Right forelimb (tissue), 1 donor: ENCODE results near the gene KRTAP2-2.
"Not testable (repeated sequence)": the region's sequence is repeated elsewhere in the genome, so short reads cannot be mapped to it uniquely, and the experiment has no call there.

ENCODE experiments used
- DNase-seq: peaks from one replicate; pipeline ENCODE4 v3.0.0-alpha.2; 2018

Gene KRTAP2-2

DNA sequence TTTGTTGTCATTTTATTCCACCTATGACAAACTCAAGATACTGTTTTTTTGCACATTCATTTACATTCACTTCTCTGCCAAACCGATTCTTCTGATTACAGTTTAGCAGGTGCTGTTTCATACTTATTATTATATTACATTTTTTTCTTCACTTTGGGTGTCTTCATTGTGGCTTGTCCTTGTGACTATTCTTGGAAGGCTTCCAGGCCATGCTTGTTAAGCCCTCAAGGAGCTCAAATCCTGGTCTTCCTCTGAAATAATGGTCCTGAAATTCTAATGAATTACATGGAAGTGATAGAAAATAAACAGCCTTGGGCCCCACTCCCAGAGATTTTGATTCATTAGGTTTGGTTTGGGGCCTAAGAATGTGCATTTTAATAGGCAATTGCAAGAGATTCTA, 9.3 kb upstream of the KRTAP2-2 start:
- DNase-seq, result no peak

DNA sequence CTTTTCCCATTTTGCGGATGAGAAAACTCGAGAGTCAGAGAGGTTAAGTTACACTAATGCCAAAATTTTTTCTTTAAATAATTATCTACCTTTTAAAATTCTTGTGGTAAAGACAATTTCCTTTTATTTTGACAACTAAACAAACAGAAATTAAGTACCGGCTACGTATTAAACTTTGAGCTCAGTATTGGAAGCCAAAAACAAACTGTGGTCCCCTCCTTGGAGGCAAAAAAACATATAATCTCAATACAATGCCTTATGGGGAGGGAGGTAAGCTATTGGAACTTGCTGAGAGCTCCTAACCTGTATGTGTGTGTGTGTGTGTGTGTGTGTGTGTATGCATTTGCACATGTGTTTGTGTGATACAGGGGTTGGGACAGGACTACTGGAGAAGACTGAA, 8.4 kb upstream of the KRTAP2-2 start:
- DNase-seq, result no peak

DNA sequence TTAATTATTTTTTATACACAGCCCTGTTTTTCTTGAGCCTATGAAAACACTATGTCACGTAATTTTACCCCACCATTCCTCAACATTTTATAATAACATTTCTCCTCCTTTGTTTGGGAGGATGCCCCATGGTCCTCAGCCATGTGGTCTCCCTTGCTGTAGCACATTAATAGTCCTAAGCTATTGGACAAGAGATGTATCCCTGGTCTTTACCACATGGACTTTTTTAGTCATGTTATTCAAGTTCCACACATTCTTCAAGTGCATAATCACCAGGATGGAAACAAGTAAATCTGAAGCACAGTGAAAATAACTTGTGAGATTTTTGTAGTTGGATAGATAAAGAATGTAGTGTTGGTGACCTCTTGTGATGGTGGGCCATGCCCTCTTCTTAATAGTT, 6.9 kb upstream of the KRTAP2-2 start:
- DNase-seq, result no peak

- DNase-seq, result no peak
These were observed 5.1 kb upstream of the KRTAP2-2 start, which contains the start of gene KRTAP2-3 for GRCh38 chr17:41060052-41060604. KRTAP2-3 (minus strand) TSS chr17:41060114; CDS start chr17:41060050, 64 bp downstream.

- not testable (repeated sequence) for DNase-seq
These were observed 4.4 kb upstream of the KRTAP2-2 start for GRCh38 chr17:41059276-41060051.

DNA sequence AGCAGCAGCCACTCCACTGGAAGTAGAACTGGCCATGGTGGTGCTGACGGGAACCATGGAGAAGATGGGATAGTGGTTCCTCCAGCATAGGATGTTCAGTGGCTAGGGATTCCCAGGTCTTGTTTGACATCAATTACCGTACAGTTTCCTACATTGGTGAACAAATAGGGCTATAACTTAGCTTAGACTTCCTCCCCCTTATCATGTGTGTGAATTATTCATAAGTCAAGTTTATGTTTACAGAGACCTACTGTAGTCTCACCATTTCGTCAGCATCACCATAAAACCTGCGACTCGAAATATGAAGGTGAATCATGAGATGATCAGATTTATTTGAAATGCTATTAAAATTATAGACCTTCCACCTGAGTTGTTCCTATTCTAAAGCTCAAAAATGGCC, 3.7 kb upstream of the KRTAP2-2 start:
- DNase-seq, result no peak

GRCh38 chr17:41057547-41057946, 2.5 kb upstream of the KRTAP2-2 start:
- DNase-seq, result no peak

DNA sequence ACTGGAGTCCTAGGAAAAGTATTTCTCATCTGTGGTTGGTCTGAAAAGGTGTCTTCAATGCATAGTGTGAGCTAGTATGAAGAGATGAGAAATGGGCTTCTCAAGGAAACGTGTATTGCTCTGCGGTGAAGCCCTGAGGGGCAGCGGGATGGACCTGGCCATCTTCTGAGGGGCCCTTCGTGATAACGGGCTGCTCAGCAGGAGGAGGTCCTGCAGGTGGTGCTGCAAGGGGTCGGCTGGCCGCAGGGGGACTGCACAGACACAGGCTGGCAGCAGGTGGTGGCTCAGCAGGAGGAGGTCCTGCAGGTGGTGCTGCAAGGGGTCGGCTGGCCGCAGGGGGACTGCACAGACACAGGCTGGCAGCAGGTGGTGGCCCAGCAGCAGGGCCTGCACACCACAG, 474 bp downstream of the KRTAP2-2 start:
- DNase-seq, result not testable (repeated sequence)

DNA sequence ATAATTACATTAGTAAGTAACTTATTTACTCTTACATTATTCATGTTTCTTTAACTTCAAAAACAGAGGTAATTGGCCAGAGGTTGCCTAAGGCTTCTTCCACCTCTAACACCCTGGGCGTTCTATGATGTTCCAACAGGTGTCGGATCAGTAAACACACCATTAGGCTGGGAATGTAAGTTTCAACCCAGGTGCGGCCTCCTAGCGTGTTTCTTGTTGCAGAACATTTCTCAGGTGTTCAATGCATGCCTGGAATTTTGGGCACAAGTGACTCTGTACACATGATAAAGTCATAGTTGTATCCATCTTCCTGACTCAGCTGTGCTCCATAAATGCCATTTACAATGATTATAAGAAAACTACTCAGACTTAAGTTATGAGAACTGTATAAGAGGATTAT, 1.0 kb downstream of the KRTAP2-2 start:
- no peak for DNase-seq

- DNase-seq, result no peak
These were observed 2.5 kb downstream of the KRTAP2-2 start for GRCh38 chr17:41052566-41052965.

- DNase-seq, result no peak
These were observed 5.9 kb downstream of the KRTAP2-2 start for GRCh38 chr17:41049110-41049509.

- DNase-seq, result no peak
These were observed 6.6 kb downstream of the KRTAP2-2 start for GRCh38 chr17:41048441-41048840.

DNA sequence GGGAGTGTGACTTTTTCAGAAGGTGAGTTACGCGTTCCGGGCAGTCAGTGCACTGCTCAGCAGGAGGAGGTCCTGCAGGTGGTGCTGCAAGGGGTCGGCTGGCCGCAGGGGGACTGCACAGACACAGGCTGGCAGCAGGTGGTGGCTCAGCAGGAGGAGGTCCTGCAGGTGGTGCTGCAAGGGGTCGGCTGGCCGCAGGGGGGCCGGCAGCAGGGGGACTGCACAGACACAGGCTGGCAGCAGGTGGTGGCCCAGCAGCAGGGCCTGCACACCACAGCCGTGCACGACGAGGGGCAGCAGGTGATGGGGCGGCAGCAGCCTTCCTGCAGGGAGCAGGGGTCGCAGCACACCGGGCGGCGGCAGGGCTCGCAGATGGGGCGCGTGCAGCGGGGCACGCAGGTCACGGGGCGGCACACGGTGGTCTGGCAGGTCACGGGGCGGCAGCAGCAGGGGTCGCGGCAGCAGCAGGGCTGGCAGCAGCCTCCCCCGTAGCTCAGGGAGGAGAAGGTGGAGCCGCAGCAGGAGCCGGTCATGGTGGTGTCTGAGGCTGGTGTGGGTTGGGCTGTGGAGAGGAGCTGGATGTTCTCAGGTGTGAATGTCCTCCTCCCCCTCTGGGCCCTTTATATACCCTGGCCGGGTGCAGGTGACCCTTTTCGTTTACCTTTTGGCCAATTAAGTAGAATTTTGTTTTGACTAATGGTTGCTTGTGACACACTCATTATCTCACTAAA, 8.1 kb downstream of the KRTAP2-2 start, which contains the start of gene KRTAP2-1:
Gene KRTAP2-1 (minus strand): TSS at position 582 of the 731 bp plus-strand sequence. CDS start 49 bp downstream, at position 533.
- DNase-seq, result not testable (repeated sequence)

GRCh38 chr17:41042953-41043352, 12.1 kb downstream of the KRTAP2-2 start:
- DNase-seq, result no peak

GRCh38 chr17:41040783-41041571, 14.1 kb downstream of the KRTAP2-2 start, which contains the start of gene KRTAP1-1:
KRTAP1-1 (minus strand) TSS chr17:41041450; CDS start chr17:41041397, 53 bp downstream.
- DNase-seq, result peak; percentile 47

- no peak for DNase-seq
These were observed 17.1 kb downstream of the KRTAP2-2 start for GRCh38 chr17:41037853-41038350.

DNA sequence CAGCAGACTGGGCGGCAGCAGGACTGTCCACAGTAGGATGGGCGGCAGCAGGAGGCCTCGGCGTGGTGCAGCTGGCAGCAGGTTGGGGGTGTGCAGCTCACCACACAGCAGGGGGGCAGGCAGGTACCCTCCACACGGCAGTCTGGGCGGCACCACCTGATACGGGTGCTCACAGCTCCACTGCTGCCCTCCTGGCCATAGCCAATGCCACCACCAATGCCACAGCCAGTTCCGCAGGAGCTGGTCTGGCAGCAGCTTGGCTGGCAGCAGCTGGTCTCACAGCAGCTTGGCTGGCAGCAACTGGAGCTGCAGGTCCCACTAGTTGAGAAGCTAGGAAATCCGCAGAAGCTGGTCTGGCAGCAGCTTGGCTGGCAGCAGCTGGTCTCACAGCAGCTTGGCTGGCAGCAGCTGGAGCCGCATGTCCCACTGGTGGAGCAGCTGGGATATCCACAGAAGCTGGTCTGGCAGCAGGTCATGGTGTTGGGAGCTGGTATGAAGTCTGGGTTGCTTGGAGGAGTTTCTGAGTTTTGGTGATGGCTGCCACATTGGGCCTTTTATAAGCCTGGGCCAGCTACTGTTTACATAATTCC, 20.6 kb downstream of the KRTAP2-2 start, which contains the start of gene KRTAP1-3:
Gene KRTAP1-3 (minus strand): TSS at position 529 of the 590 bp plus-strand sequence. CDS start 53 bp downstream, at position 476.
- DNase-seq, result not testable (repeated sequence)

- DNase-seq, result no peak
These were observed 25.3 kb downstream of the KRTAP2-2 start, which contains the start of gene KRTAP1-4 for GRCh38 chr17:41029633-41030245. KRTAP1-4 (minus strand) TSS chr17:41030195; CDS start chr17:41030078, 117 bp downstream.

- DNase-seq, result no peak
These were observed 28.1 kb downstream of the KRTAP2-2 start, which contains the start of gene KRTAP1-5 for GRCh38 chr17:41026715-41027471. KRTAP1-5 (minus strand) TSS chr17:41027208; CDS start chr17:41027155, 53 bp downstream.

- DNase-seq, result no peak
These were observed 30.3 kb downstream of the KRTAP2-2 start for GRCh38 chr17:41024697-41025096.
